IMR-90 (cell line): ENCODE measurements around the gene CDC42BPA. TPM values are rescaled to one million over a fixed set of nuclear protein-coding genes. Genes with fewer than 3 reads are reported as not detected.

Source experiments
- ATAC-seq: fragments of 200-7000 bp; cut with Tn5 transposase; 2 replicates; pipeline ENCODE4 v1.9.1; 2020; ENCODE audit warnings: low read depth, mild to moderate bottlenecking, moderate library complexity
- BruUV-seq: library from RNA; stranded (reverse); fragments of 400-500 nt; replicated peaks from 2 replicates; lab custom pipeline; 2021; lab: Mats Ljungman, UMichigan
- CTCF ChIA-PET: fragments of 300-600 bp; formaldehyde crosslinking; extraction: SDS; loops from one replicate; lab custom pipeline; 2021; ENCODE audit warnings: antibody characterized with exemption; lab: Yijun Ruan, JAX
- POLR2A ChIA-PET: fragments of 300-600 bp; sonication (Branson Sonifier 250); formaldehyde crosslinking; loops from one replicate; lab custom pipeline; 2022; ENCODE audit warnings: antibody characterized with exemption; ENCODE audit not compliant: unreplicated experiment; lab: Charles Lee
- DNase-seq: peaks from one replicate; pipeline ENCODE4 v3.0.0; 2013
- H2AFZ ChIP-seq: replicated peaks from 2 replicates; pipeline ENCODE3; 2013; ENCODE audit warnings: low read length, mild to moderate bottlenecking; ENCODE audit not compliant: poor library complexity
- H2AK5ac ChIP-seq: 2 replicates; pipeline ENCODE4 v1.6.1; 2013; ENCODE audit warnings: low read depth, low read length, inconsistent platforms
- H2AK9ac ChIP-seq: replicated peaks from 2 replicates; pipeline ENCODE3; 2013; ENCODE audit warnings: mild to moderate bottlenecking, low read depth, low read length, moderate library complexity; ENCODE audit not compliant: poor library complexity
- H2BK120ac ChIP-seq: 2 replicates; pipeline ENCODE4 v1.6.1; 2013; ENCODE audit warnings: low read depth, low read length, inconsistent platforms
- H2BK15ac ChIP-seq: 3 replicates; pipeline ENCODE4 v1.6.1; 2013; ENCODE audit warnings: low read depth, low read length, inconsistent platforms
- H2BK20ac ChIP-seq: 2 replicates; pipeline ENCODE4 v1.6.1; 2013; ENCODE audit warnings: low read depth, mild to moderate bottlenecking, inconsistent platforms, low read length, moderate library complexity
- H2BK5ac ChIP-seq: 2 replicates; pipeline ENCODE4 v1.6.1; 2013; ENCODE audit warnings: mild to moderate bottlenecking, low read depth, low read length, inconsistent platforms; ENCODE audit not compliant: poor library complexity, severe bottlenecking
- H3K14ac ChIP-seq: replicated peaks from 2 replicates; pipeline ENCODE4 v1.6.1; 2013; ENCODE audit warnings: low read depth, low read length, inconsistent platforms
- H3K18ac ChIP-seq: 2 replicates; pipeline ENCODE4 v1.6.1; 2013; ENCODE audit warnings: low read depth, low read length, control low read depth
- H3K23ac ChIP-seq: 2 replicates; pipeline ENCODE4 v1.6.1; 2013; ENCODE audit warnings: low read depth, low read length, inconsistent platforms
- H3K27ac ChIP-seq: 2 replicates; pipeline ENCODE4 v1.5.1; 2013; ENCODE audit warnings: mild to moderate bottlenecking, control low read depth, low read length; ENCODE audit not compliant: insufficient read depth
- H3K27me3 ChIP-seq: 2 replicates; pipeline ENCODE4 v1.6.1; 2013; ENCODE audit warnings: low read length; ENCODE audit not compliant: control insufficient read depth, insufficient read depth
- H3K36me3 ChIP-seq: 2 replicates; pipeline ENCODE4 v1.6.1; 2013; ENCODE audit warnings: low read length, mixed read lengths; ENCODE audit not compliant: control insufficient read depth, insufficient read depth
- H3K4ac ChIP-seq: 2 replicates; pipeline ENCODE4 v1.6.1; 2013; ENCODE audit warnings: low read depth, low read length, inconsistent platforms
- H3K4me1 ChIP-seq: 2 replicates; pipeline ENCODE4 v1.6.1; 2013; ENCODE audit warnings: low read length, mixed read lengths; ENCODE audit not compliant: control insufficient read depth, insufficient read depth
- H3K4me2 ChIP-seq: 2 replicates; pipeline ENCODE4 v1.6.1; 2013; ENCODE audit warnings: low read depth, mild to moderate bottlenecking, control low read depth, low read length, moderate library complexity
- H3K4me3 ChIP-seq: 2 replicates; pipeline ENCODE4 v1.5.1; 2013; ENCODE audit warnings: low read depth, mild to moderate bottlenecking, control low read depth, low read length, moderate library complexity; ENCODE audit not compliant: insufficient read depth
- H3K56ac ChIP-seq: 2 replicates; pipeline ENCODE4 v1.6.1; 2013; ENCODE audit warnings: low read length, inconsistent platforms; ENCODE audit not compliant: insufficient read depth; ENCODE audit errors: extremely low read depth
- H3K79me1 ChIP-seq, 2 experiments: 2 replicates each; pipeline ENCODE4 v1.6.1; 2013; ENCODE audit warnings: low read length in 2 of 2, inconsistent platforms in 1 of 2, low read depth in 1 of 2
- H3K9ac ChIP-seq: 2 replicates; pipeline ENCODE4 v1.6.1; 2013; ENCODE audit warnings: low read depth, low read length, control low read depth
- H3K9me1 ChIP-seq: 2 replicates; pipeline ENCODE4 v1.6.1; 2013; ENCODE audit warnings: low read length, inconsistent platforms; ENCODE audit not compliant: insufficient read depth
- H3K9me3 ChIP-seq: 2 replicates; pipeline ENCODE4 v1.6.1; 2013; ENCODE audit warnings: low read length; ENCODE audit not compliant: control insufficient read depth, insufficient read depth
- H4K20me1 ChIP-seq: 2 replicates; pipeline ENCODE4 v1.6.1; 2013; ENCODE audit warnings: low read length, inconsistent platforms; ENCODE audit not compliant: insufficient read depth
- H4K5ac ChIP-seq: 2 replicates; pipeline ENCODE4 v1.6.1; 2013; ENCODE audit warnings: mild to moderate bottlenecking, low read depth, low read length, control low read depth
- H4K8ac ChIP-seq, 2 experiments: 2 replicates each; pipeline ENCODE4 v1.6.1; 2013; ENCODE audit warnings: low read depth in 2 of 2, low read length in 2 of 2, control low read depth in 1 of 2, inconsistent platforms in 1 of 2
- H4K91ac ChIP-seq: 2 replicates; pipeline ENCODE4 v1.6.1; 2013; ENCODE audit warnings: low read depth, low read length, inconsistent platforms; ENCODE audit not compliant: insufficient read depth
- ELK1 ChIP-seq: fragments of 150-350 bp; IDR thresholded peaks from 2 replicates; pipeline ENCODE4 v1.6.1; 2016; ENCODE audit warnings: low read depth, mild to moderate bottlenecking, low read length, moderate library complexity, borderline replicate concordance
- MAFK ChIP-seq: IDR thresholded peaks from 2 replicates; pipeline ENCODE4 v1.6.1; 2012; ENCODE audit warnings: low read depth, low read length, improper control_type of control experiment
- RAD21 ChIP-seq: IDR thresholded peaks from 2 replicates; pipeline ENCODE4 v1.6.1; 2012; ENCODE audit warnings: low read length, improper control_type of control experiment
- RCOR1 ChIP-seq: IDR thresholded peaks from 2 replicates; pipeline ENCODE4 v1.6.1; 2012; ENCODE audit warnings: mild to moderate bottlenecking, low read length, improper control_type of control experiment; ENCODE audit not compliant: insufficient replicate concordance
- USF2 ChIP-seq: fragments of 150-350 bp; IDR thresholded peaks from 2 replicates; pipeline ENCODE4 v1.6.1; 2017; ENCODE audit warnings: mild to moderate bottlenecking, antibody characterized with exemption, low read length, low read depth
- WGBS, 2 experiments: methylation state at CpG; one replicate each; pipeline versions ENCODE4 v1.1.5 to v1.1.7; 2013; ENCODE audit warnings: missing lambda C conversion rate in 2 of 2; ENCODE audit not compliant: insufficient read length in 1 of 2; ENCODE audit errors: extremely low coverage in 2 of 2; 5-methylcytosine and 5-hydroxymethylcytosine counted together
- dilution Hi-C: fragments of 300-500 bp; cut with HindIII; formaldehyde crosslinking; loops from one replicate; pipeline ENCODE4 v1.14.3; 2018; ENCODE audit warnings: low sequenced_read_pairs; ENCODE audit not compliant: unreplicated experiment
- in situ Hi-C: fragments of 300-500 bp; cut with MboI; formaldehyde crosslinking; loops from 3 replicates; pipeline ENCODE4 v1.14.3; 2019; ENCODE audit warnings: low sequenced_read_pairs, inconsistent platforms, mixed read lengths
- intact Hi-C: fragments of 100-400 bp; cut with micrococcal nuclease; formaldehyde crosslinking; loops from 2 replicates; pipeline ENCODE4 v1.10.0; 2022
- polyA plus RNA-seq, 3 experiments: library from polyadenylated mRNA; depleted of rRNA; stranded (reverse); fragments of >200 nt; gene quantifications; 2 replicates each; pipeline ENCODE4 v1.2.3, GENCODE V29; 2012; ENCODE audit warnings: low replicate concordance in 1 of 3
- total RNA-seq: library from RNA; depleted of rRNA; stranded (reverse); fragments of >200 nt; gene quantifications from 2 replicates; pipeline ENCODE4 v1.2.3, GENCODE V29; 2012

The CDC42BPA gene
- total and polyA plus RNA-seq, 2 of the 4 experiments (the other 2 are of a cell fraction): 9.4 to 27.8 TPM

GRCh38 chr1:226978432-226979114 lies 339.7 kb downstream of the CDC42BPA start:
- H2BK15ac ChIP-seq: no peak overlapping the region
- H2BK120ac ChIP-seq: no peak overlapping the region
- no peaks in the 10 kb centered on the region for H4K20me1 ChIP-seq
- dilution Hi-C loops: no loop called here
- H2AK9ac ChIP-seq: peak overlapping the region; percentile 28
- H3K27ac ChIP-seq: no peak overlapping the region
- ATAC-seq (no peak), DNase-seq (no peak)
- in situ Hi-C loops: no loop called here
- intact Hi-C loops: no loop called here
- TF ChIP-seq ELK1 (no peak), RAD21 (no peak), RCOR1 (no peak), USF2 (no peak), MAFK (no peak)
- no peak overlapping the region for H4K8ac ChIP-seq
- H4K91ac ChIP-seq: no peak overlapping the region
- no peak overlapping the region for H4K5ac ChIP-seq
- H3K18ac ChIP-seq: no peak overlapping the region
- ChIA-PET CTCF (no interaction called here), POLR2A (no interaction called here)
- 91 to 100% methylated on average over 5 of the region's 10 CpGs for WGBS, 2 experiments
- H3K79me1 ChIP-seq: no peaks in the 10 kb centered on the region
- H3K23ac ChIP-seq: no peak overlapping the region
- H3K14ac ChIP-seq: no peak overlapping the region
- H2AK5ac ChIP-seq: no peak overlapping the region
- H3K36me3 ChIP-seq: no peaks in the 10 kb centered on the region; the same call in 1 of the 2 replicates
- H3K27me3 ChIP-seq: no peaks in the 10 kb centered on the region
- no TSS peak for BruUV-seq
- H2BK20ac ChIP-seq: no peak overlapping the region
- no peaks in the 10 kb centered on the region for H3K9me1 ChIP-seq
- no peak overlapping the region for H3K56ac ChIP-seq
- no peak overlapping the region for H3K4me2 ChIP-seq
- H3K4me3 ChIP-seq: no peak overlapping the region
- H3K4ac ChIP-seq: no peak overlapping the region
- no peak overlapping the region for H3K9ac ChIP-seq
- no peaks in the 10 kb centered on the region for H3K9me3 ChIP-seq
- H2AFZ ChIP-seq: no peak overlapping the region
- H3K4me1 ChIP-seq: peaks cover 14% of the 10 kb centered on the region; the same call in 1 of the 2 replicates
- no peak overlapping the region for H2BK5ac ChIP-seq
